Hematopoietic multipotent progenitor cell treated with erythropoietin and hydrocortisone succinate and interleukin-3 and kit ligand, for 17 days (in vitro differentiated cells): Measurements from ENCODE around the gene CGNL1.

ENCODE experiments used
- DNase-seq: peaks from one replicate; pipeline ENCODE4 v3.0.0-alpha.2; 2015; ENCODE audit warnings: low spot score

CGNL1 gene

DNA sequence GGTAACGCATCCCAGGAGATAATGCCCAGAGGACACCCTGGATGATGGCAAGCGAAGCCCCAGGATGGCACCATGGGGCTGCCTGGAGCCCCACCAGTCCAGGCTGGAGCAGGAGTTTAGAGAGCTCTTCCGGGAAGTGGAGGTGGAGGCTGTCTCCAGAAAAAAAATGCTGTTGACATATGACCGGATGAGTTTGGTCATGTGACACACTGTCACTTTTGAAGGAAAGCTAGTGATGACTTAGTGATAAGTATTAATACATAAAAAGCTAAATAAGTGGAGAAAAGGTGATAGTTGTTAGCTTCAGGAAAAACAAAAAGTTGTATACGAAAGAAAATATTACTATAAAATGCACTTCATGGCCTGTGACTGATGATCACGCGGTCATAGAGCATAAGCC, 195.4 kb downstream of the CGNL1 start:
- DNase-seq = no peak

DNA sequence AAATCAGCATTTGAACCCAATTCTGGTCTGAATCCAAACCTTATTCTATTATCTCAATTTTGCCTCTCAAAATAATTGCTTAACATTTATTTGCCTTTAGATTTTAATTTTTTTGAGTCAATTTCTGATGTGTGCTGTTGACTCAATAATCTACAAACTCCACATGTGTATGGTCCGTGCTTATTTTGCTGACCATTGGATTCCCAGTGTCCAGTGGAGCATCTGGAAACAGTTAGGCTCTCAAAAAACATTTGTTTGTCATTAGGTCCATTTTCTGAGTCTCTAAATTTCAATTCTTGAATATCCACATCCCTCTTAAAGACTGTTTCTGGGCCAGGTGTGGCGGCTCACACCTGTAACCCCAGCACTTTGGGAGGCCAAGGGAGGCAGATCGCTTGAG, 196.2 kb downstream of the CGNL1 start:
- no peak for DNase-seq

DNA sequence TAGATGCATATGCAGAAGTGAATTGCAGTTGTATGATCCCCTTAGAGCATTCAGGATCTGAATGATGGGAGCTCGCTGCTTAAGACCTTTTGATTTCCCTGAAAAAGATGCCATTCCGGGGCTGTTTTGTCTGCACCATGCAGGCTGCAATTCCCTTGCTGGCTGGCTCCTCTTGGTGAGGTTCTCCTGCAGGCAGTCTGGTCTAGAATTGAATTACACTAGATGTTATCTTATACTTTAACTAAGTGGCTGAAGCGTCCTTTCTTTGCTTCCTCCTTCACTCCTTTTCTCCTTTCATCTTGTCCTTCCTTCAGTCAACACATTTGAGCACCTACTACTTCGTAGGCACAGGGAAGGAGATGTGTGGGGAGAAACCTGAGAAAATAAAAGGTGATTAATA, 196.8 kb downstream of the CGNL1 start:
- DNase-seq = no peak

DNA sequence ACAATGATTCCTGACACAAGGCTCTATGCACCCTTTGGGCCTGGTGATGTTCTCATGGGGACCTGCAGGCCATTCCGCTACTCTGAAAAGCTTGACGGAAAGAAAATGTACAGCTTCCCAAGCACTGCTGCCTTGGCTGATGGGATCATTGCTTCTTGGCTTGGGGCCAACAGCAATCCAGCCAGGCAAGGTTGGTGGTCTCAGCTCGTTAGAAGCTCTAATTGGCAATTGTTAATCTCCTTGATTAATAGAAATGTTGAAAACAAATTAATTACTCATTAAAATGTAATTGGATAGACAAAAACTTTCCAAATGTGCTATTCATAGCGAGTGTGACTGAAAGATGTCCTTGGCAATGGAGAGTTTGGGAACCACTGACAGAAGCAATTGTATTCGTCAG, 199.1 kb downstream of the CGNL1 start:
- DNase-seq = no peak

DNA sequence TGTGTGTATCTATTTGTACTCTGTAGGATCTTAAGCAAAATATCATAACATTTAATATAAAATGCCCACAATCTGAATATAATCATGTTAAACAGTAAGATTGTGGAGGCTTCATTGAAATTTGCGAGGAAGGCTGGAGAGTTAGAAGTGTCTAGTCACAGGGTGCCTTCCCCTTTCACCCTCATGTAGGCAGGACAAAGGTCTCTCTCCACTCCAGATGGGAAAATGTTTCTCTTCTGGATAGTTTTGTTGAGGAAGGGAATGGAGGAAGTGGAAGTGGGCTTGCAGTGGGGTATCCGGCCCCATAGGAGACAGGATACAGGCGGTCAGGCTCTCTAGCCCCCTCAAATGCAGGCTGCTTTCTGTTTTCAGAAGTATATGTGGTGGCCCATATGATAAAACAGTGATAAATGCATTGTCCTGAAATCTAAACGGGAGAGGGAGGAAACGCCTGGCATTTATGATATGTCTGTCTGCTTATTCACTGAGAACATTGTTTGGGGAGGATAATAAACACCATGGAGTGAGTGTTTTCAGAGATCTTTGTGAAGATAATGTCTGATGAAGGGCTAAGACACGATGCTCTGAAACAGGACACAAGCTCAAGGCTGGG, 202.1 kb downstream of the CGNL1 start:
- no peak for DNase-seq

DNA sequence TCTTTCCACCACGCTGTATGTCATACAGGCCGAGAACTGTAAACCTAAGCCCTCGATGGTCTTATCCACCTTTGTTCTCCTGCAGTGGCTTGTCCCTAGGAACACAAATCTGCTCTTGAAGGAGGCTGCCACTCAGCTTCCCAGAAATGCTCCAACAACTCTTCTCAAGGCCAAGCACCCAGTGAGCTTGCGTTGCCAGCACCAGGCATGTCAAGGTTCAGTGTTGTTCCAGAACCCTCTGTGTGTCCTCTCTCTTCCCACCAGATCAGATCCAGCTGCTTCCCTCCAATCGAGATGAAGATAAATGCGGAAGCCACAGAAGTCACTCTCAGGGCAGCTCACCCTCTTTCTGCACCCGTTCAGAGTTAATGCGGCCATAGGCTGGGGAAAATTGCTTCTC, 204.1 kb downstream of the CGNL1 start:
- DNase-seq = no peak

DNA sequence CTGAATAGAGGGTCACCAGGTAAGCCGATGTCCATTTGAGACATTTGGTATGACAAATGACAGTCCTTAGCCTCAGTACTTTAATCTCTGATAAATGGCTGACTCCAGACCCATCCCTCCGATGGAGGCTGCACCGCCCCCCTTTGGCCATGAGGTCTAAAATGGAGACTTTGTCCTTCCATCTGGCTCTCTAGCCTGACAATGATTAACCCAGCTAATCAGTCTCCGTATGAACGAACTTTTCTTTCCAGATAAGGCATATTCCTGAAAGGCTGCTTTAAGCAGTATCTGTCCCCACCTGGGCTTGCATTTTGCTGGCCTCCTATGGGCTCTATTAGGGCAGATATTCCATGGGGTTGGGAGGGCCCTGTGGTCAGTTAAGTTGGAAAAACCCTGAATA, 204.6 kb downstream of the CGNL1 start:
- DNase-seq = no peak

DNA sequence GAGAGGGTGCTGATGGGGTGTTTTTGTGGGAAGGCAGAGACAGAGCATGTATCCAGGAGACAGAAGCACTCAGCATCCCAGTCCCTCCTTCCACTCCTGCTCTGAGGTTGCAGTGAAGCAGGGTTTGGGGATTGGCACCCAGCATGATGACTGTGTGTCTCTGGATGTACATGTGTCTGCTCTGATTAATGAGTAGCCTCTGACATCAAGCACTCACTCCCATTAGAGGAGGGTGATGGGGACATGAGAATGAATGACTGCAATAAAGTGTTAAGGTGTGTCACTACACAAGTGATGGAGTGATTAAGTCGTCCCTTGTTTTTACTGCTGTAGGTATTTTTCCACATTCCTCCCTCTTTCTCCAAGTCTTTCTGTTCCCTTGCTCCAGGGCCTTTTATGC, 205.8 kb downstream of the CGNL1 start:
- no peak for DNase-seq

DNA sequence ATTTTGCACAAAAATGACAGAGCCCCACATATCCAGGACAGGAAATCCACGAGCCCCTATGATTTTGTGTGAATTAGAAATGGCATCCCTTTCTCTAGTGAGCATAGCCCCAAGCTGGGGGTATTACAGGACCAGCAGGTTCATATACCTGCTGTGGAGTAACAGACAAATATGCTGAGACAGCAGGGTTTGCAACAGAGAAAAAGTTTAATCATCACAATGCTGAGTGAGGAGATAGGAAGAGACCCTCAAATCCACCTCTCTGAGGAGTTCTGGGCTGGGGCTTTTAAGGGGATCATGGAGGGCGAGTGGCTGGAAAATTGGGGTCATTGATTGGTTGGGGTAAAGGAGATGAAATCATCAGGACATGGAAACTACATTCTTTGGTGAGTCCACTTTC, 207.0 kb downstream of the CGNL1 start:
- DNase-seq = no peak

DNA sequence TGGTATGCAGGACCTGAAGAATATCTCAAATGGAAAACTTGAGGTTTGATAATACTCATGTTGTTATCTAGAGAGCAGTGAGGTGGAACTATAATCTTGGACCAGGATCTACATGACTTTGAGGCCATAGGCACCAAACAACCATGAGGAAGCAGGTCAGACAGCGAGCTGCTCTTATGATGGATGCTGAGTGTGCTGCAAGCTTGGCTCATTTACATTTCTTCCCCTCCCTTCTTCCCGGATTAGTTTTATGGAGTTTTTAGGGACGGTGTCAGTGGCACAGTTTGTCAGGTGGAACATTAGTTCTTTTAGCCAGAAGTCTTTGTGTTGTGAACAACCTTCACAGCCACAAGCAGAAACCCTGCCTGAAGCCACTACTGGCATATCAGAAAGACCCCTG, 207.4 kb downstream of the CGNL1 start:
- DNase-seq = no peak

DNA sequence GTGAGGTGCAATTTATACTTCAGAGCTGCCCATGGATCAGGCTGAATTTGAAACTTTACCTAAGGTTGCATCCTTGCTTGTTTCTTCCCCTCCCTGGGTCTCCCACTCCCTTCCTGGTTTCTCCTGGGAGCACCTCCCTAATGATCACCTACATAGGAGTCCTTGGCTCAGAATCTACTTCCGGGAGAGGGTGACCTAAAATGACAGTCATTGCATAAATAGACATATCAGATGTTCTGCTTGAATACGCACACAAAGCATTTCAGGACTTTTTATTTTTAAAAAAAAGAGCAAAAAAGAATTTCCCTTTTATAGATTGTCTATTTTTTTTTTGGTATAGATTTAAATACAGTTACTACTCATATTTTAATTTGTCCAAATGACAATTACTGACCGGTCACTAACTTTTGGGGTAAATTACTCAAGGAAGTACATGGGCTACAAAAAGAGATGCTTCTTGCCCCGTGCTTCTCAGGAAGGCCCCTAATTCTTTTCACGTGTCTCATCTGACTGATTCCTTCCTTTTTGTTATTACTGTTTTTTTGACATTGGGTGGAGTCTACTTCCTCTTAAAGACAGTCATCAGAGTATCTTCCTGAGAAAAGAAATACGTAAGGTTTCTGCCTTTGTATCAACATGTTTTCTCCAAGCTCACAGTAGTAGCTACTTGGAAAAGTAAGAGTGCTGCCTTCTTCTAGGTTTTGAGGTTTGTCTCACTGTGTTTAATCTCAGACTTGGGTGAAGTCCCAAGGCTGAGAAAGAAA, 210.5 kb downstream of the CGNL1 start:
- DNase-seq = no peak

DNA sequence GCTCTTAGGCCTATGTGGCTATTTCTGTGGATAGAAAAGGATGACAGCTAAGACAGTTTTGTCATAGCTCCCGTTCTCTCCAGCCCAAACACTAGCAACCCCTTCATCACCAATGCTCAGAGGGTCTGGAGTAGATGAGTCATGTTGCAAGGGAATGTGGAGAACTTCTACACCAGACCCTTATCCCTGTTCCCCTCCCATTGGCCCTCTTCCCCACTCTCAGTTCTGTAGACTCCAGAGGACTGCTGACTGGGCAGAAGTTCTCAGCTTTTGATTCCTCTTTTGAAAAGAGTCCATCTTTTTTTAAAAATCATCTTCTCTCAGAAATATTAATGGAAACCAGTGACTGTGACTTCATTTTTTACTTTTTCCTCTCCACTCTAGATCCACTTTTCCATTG, 213.0 kb downstream of the CGNL1 start:
- no peak for DNase-seq

DNA sequence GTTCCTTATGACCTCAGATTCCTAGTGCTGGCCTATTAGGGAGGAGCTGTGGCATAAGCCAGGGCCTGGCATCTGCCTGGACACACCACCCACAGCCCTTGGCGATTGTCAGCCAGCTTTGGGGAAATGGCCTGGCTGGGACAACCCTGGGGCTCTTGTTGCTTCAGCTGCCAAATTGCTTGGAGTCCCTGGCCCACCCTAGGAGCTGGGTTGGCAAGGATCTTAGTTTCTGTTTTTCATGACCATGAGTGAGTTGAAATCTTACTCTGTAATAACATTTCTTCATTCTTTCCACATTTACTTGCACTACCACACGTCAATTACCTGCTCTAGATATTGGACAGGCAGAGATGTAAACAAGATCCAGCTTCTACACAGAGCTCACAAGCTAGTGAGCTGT, 213.4 kb downstream of the CGNL1 start:
- DNase-seq = no peak

DNA sequence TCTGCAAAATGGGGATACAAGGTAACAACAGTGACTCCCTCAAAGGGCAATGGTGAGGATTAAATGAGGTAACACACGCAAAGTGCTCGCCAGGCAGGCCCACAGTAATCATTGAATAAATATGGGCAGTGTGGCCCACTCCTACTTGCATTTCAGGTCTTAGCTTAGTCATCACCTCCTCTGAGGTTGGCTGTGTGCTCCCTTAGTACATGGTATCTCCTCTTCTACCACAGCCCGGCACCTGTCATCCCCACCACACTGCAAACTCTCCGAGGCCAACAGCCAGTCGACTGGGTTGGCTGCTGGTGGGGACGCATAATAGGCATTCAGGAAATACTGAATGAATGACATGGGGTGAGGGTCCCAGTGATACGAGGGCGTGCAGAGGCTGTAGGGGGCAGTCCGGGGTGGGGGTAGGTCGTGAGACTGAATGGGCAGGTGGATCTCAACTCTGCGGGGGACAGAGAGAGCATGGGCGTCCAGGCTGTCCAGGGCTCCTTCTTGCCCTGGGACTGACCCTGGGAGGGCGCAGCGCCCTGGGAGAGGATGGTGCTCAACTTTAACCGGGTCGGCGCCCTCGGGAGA, 215.0 kb downstream of the CGNL1 start:
- DNase-seq = no peak

DNA sequence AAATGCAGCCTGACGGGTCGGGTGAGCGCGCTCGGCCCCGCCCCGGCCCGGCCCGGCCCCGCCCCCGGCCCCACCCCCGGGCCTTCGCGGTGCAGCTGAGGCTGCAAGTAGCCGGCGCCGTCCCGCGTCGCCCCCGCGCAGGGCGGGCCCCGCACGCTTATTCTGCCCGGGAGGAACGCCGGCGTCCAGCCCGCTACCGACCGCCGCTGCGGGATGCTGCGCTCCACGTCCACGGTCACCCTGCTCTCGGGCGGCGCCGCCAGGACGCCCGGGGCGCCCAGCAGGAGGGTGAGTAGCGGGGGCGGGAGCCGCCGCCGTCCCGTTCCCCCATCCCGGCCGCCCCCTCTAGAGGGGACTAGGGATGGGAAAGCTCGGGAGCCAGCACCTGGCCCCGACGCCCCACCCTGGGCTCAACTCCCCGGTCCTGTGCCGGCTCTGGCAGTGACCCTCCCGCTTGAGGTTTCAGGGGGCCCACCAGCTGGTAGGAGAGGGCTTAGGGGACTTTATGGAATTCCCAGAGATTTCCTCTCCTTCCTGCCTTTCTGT, 215.6 kb downstream of the CGNL1 start, which contains the start of gene MYZAP:
Gene MYZAP, plus strand, starts transcription at position 83 of the 546 bp plus-strand sequence. Its CDS starts 131 bp downstream, at position 214.
- no peak for DNase-seq

DNA sequence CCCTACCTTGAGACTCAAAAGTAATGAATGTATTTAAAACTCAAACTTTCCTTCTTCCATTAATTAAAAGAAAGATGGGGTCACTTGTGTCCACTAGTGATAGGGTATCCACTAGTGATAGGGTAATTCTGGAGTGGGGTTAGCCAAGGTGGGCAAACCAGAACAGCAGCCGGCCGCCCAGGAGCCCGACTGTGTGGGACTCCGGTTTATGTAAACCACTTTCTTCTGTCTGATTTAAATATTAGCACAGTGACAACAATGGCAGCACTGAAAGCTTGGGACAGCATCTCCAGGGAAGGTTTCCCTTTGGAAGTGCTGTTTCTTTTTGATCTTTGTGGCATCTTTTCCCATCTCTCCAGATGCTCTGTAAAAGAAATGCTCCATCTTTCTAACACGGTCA, 216.1 kb downstream of the CGNL1 start:
- DNase-seq = no peak

DNA sequence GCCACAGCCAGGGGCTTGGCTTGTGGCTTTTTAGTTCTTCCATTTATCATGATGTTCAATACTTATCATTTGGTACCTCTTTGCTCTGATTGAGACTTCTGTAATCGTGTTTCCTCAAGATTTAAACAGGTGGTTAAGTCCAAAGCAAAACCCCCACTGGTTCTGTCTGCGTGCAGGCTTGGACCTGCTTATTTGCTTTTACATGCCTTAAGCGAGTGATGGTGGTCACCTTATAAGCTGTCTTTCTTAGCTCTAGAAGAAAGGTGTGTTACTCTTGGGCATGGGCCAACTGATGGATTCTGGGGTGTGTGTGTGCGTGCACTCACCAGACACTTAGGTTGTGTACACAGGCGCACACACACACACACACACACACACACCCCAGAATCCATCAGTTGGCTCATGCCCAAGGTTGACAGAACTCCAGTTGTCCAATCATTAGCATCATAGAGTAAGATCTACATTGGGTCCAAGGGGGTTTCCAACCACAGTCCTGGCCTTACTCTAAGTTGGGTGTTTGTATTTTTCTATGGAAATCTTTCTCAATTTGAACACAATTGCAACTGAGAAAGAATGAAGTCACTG, 216.6 kb downstream of the CGNL1 start:
- no peak for DNase-seq

DNA sequence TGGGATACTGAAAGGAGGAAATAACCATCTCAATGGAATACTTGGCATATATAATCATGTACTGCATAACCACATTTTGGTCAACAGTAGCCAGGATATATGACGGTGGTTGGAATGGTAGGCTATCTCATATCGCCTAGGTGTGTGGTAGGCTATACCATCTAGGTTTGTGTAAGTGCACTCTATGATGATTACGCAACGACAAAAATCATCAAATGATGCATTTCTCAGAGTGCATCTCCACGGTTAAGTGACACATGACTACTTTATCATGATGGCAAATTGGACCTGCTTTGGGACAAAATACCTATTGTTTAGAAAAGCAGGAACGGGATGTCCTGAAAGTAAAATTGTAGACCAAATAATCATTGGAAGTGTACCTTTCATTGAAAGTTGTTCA, 218.2 kb downstream of the CGNL1 start:
- no peak for DNase-seq

DNA sequence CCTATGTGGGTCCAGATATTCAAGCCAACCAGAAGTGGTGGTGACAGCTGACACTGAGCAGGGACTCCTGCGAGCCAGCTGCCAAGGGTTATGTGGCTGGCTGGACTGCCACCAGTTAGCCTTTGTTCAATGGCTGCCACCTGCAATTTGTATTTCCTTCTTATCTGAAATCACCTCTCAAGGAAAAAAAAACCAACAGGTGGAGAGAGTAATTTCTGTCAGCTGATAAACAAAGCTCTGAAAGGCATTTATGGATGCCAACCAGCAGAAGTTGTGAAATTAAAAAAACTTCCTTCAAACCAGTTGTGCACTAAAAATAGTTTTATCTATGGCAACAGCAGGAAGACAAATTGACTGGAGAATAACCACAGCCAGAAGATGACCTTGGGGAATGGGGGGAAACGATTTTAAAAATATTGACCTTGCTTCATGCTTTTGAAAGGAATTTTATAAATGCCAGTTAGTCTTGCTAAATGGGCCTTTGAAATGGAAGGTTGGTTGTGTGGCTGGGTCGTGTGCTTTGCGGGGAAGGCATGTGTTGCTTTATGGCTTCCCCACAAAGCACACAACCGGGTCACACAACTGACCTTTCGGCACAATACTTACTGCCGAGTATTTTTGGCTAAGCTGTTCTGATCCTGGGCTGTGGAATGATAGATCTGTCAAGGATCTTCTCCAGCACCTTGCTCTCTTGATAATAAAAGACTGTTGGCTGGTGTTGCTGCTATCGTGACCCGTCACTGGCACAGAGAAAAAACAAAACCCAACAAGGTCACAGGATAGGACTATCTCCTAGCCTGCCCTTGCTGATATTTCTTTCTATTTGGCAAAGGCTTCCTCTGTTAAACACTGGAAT, 218.9 kb downstream of the CGNL1 start:
- no peak for DNase-seq

DNA sequence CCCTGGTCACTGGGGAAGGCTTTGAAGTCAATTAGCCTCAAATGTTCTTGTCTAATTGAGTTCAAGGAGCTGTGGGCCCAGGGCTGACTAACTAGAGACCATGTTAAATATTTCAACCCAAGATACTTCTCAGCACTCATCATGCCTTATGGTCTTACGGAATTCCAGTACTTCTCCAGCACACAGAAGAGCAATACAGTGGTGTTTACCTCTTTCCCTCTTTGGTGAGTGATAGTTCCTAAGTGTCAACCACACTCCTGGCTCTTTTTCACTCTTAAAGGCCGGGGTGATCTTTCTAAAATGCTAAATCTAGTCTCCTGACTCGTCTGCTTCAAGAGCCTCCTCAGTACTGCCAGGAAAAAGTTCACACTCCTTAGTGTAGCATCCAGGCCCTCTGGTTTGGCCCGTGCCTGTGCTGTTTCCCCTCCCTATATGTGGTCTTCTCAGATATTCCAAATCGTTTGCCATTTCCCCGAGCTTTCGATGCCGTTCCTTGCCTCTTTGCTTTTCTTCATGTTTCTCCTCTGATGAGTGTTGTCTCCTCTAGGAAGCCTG, 220.1 kb downstream of the CGNL1 start:
- no peak for DNase-seq

DNA sequence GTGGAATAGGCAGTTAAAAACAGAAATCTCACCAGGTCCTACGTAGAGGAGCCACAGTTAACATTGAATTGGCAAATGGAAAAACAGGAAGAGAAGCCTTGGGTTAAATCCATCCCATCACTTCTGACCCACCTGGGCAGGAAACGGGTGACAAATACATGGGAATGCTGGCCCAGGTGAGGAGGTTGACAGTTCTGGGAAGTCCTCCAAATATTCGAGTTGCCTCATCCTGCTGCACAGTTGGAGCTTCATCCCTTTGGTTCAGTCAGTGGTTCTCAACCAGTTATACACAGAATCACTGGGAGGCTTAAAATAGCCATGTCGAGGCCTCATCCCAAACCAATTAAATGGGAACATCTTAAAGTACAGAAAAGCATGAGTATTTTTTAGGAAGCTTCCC, 220.7 kb downstream of the CGNL1 start:
- DNase-seq = no peak

DNA sequence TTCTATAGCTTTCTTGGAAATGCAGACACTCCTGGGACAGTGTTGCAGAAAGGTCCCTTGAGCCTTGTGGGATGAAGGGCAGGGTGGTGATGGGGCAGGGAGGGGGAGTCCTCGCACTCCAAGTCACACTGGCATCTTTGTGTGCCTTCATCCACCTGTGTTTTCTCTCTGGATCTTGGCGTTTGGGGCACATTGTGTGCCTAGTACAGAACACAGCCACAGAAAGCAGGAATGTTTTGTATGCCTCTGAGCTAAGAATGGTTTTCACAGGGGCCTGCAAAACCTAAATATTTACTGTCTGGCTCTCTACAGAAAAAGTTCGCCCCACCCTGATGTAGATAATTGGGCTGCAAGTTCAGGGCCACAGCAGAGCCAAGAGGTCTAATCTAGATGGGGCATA, 221.1 kb downstream of the CGNL1 start:
- no peak for DNase-seq
